Nephron progenitor cell (in vitro differentiated cells): ENCODE data around the gene CDK6.

Experiments used
- DNase-seq: peaks from one replicate; pipeline ENCODE4 v3.0.0; 2021
- H3K27ac Mint-ChIP-seq: 2 replicates; pipeline ENCODE4 v1.8.0; 2021; ENCODE audit warnings: mild to moderate bottlenecking, moderate library complexity, mixed read lengths
- H3K27me3 Mint-ChIP-seq: 2 replicates; pipeline ENCODE4 v1.8.0; 2021; ENCODE audit warnings: mild to moderate bottlenecking, low read depth, mixed read lengths; ENCODE audit not compliant: poor library complexity
- H3K36me3 Mint-ChIP-seq: 2 replicates; pipeline ENCODE4 v1.8.0; 2021; ENCODE audit warnings: low read depth, mixed read lengths
- H3K4me1 Mint-ChIP-seq: 2 replicates; pipeline ENCODE4 v1.8.0; 2021; ENCODE audit warnings: mixed read lengths
- H3K4me3 Mint-ChIP-seq: 2 replicates; pipeline ENCODE4 v1.8.0; 2021; ENCODE audit warnings: mild to moderate bottlenecking, moderate library complexity, mixed read lengths
- H3K9me3 Mint-ChIP-seq: 2 replicates; pipeline ENCODE4 v1.8.0; 2021; ENCODE audit warnings: mild to moderate bottlenecking, moderate library complexity, mixed read lengths
- TF ChIP-seq, protein P1 (sequence below): fragments of 200-600 bp; sonication (generic); IDR thresholded peaks from 2 replicates; pipeline ENCODE4 v1.5.0; 2021; ENCODE audit warnings: antibody characterized with exemption

The CDK6 gene

DNA sequence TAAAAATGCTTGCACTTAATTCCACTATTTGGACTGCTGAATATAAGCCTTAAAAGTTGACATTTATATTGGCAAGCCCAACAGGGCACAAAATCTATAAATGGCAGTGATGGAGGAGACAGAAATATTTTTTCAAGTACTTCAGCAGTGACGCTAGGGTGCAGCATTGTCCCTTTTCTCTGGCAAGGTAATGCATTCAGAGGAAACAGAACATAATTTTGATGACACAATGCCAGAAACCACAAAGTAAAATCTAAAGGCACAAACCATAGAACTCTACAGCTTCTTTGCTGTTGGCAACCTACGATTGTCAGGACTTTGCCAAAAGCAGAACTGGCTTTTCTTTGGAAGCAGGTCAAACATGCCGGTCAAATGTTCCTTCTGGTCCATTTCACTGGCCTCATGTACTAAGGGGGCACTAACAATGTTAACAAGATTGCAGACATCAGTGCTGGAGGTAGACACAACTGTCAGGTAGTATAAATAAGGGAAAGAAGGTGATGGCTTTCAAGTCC lies 215.3 kb downstream of the CDK6 start:
- peaks cover 16% of the 10 kb centered on the region for H3K36me3 Mint-ChIP-seq
- no peak overlapping the region for H3K27ac Mint-ChIP-seq
- TF ChIP-seq, protein P1, sequence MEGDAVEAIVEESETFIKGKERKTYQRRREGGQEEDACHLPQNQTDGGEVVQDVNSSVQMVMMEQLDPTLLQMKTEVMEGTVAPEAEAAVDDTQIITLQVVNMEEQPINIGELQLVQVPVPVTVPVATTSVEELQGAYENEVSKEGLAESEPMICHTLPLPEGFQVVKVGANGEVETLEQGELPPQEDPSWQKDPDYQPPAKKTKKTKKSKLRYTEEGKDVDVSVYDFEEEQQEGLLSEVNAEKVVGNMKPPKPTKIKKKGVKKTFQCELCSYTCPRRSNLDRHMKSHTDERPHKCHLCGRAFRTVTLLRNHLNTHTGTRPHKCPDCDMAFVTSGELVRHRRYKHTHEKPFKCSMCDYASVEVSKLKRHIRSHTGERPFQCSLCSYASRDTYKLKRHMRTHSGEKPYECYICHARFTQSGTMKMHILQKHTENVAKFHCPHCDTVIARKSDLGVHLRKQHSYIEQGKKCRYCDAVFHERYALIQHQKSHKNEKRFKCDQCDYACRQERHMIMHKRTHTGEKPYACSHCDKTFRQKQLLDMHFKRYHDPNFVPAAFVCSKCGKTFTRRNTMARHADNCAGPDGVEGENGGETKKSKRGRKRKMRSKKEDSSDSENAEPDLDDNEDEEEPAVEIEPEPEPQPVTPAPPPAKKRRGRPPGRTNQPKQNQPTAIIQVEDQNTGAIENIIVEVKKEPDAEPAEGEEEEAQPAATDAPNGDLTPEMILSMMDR = peak; percentile 61
- H3K4me3 Mint-ChIP-seq = no peak overlapping the region
- H3K27me3 Mint-ChIP-seq = no peaks in the 10 kb centered on the region
- peaks cover 8% of the 10 kb centered on the region for H3K9me3 Mint-ChIP-seq
- peak; percentile 51 for DNase-seq
- H3K4me1 Mint-ChIP-seq = peaks cover 10% of the 10 kb centered on the region

- TF ChIP-seq, protein P1 = no peak
- Mint-ChIP-seq H3K27me3 (no peaks in the 10 kb centered on the region), H3K36me3 (peaks cover 4% of the 10 kb centered on the region), H3K9me3 (no peaks in the 10 kb centered on the region), H3K4me3 (no peak overlapping the region), H3K27ac (no peak overlapping the region), H3K4me1 (no peaks in the 10 kb centered on the region)
- no peak for DNase-seq
These were observed 220.5 kb downstream of the CDK6 start for GRCh38 chr7:92615861-92616260.

DNA sequence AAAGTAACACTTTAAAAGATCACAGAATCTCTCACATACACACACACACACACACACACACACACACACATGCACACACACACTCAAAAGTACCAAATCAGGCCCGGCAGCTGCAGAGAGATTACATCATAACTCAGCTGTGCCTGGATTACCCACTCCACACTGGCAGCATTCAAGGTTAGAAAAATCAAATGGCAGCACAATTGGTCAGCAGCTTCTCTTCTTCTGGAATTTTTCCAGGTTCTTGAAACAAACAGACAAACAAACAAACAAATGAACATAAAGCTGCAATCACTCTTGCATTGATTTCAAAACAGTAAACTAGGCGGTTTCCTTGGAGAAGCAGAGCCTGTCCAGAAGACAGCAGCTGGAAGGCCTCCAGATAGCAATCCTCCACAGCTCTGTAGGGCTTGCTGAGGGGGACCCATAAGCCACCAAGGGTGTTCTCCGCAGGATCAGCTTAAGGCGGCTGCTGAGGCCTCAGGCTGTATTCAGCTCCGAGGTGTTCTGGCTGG lies 221.7 kb downstream of the CDK6 start:
- H3K4me3 Mint-ChIP-seq = no peak overlapping the region
- H3K27me3 Mint-ChIP-seq = no peaks in the 10 kb centered on the region
- no peaks in the 10 kb centered on the region for H3K9me3 Mint-ChIP-seq
- no peak for DNase-seq
- H3K4me1 Mint-ChIP-seq = no peaks in the 10 kb centered on the region
- peaks cover 4% of the 10 kb centered on the region for H3K36me3 Mint-ChIP-seq
- no peak overlapping the region for H3K27ac Mint-ChIP-seq
- TF ChIP-seq, protein P1 = no peak

DNA sequence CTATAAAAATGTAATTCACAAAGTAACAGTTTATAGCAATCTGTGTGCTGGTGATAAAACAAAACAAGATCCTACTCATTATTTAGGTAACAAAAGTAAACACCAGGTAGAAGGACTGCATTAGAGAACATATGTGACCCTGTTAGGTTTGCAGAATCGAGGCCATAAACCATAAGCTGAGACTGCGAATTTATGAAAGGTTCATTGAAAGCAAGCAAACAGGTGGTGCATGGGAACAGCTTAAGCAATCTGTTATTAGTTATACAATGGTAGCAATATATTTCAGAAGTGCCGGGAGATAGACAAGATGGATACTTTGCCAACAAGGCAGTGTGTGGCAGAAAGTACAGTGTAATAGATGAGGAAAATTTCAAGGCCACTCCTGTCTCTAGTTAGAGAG lies 222.7 kb downstream of the CDK6 start:
- H3K36me3 Mint-ChIP-seq = peaks cover 4% of the 10 kb centered on the region
- no peak for DNase-seq
- peaks cover 3% of the 10 kb centered on the region for H3K27me3 Mint-ChIP-seq
- H3K4me3 Mint-ChIP-seq = no peak overlapping the region
- peaks cover 5% of the 10 kb centered on the region for H3K4me1 Mint-ChIP-seq
- H3K9me3 Mint-ChIP-seq = no peaks in the 10 kb centered on the region
- H3K27ac Mint-ChIP-seq = no peak overlapping the region
- TF ChIP-seq, protein P1 = no peak

DNA sequence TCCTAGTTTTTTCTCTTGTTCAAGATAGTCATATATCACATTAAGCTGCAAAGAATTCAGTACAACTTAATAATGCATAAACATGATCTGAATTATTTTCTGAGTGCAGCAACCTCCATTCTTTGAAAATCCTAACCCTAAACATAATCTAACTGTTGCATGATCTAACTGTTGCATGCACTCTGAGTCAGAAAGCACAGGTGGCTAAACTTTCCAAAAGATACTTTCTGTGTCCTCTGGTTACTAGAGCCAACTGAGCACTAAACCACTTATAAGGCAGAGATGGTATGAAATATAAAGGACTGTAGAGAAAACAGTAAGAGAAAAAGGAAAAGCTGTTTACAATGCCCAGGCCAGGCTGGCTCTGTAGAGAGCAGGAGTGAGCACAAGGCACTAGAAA lies 223.2 kb downstream of the CDK6 start:
- no peak overlapping the region for H3K27ac Mint-ChIP-seq
- H3K9me3 Mint-ChIP-seq = no peaks in the 10 kb centered on the region
- H3K4me1 Mint-ChIP-seq = peaks cover 7% of the 10 kb centered on the region
- H3K36me3 Mint-ChIP-seq = peaks cover 4% of the 10 kb centered on the region
- no peak overlapping the region for H3K4me3 Mint-ChIP-seq
- TF ChIP-seq, protein P1 = no peak
- peaks cover 8% of the 10 kb centered on the region for H3K27me3 Mint-ChIP-seq
- DNase-seq = no peak

DNA sequence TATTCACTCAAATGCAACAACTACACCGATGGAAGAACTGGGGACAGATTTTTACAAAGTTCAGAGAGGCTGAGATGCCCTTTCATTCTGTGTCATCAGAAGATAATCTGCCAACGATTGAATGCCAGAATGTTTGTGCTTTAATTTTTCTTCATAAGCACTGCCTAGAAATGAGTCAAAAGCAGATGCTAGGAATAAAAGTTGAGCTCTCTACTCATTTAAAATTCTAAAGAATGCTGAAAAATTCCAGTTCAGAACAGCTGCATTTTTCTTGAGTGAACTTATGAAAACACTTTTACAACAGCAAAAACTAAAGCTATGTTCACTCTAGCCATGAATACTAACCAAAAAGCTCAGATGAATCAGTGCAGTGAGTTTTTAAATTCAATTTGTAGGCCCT lies 223.9 kb downstream of the CDK6 start:
- peaks cover 10% of the 10 kb centered on the region for H3K4me1 Mint-ChIP-seq
- no peak overlapping the region for H3K27ac Mint-ChIP-seq

More for the DNA sequence above, 223.9 kb downstream of the CDK6 start:
- H3K4me3 Mint-ChIP-seq = no peak overlapping the region
- TF ChIP-seq, protein P1 = no peak
- H3K36me3 Mint-ChIP-seq = peaks cover 4% of the 10 kb centered on the region
- H3K9me3 Mint-ChIP-seq = no peaks in the 10 kb centered on the region
- peaks cover 8% of the 10 kb centered on the region for H3K27me3 Mint-ChIP-seq
- DNase-seq = no peak
